Posterior vena cava (tissue), 2 donors: ENCODE data around the gene GRP. TPM values are rescaled to one million over a fixed set of nuclear protein-coding genes. Genes with fewer than 3 reads are reported as not detected.

Experiments
- DNase-seq: peaks from one replicate; pipeline ENCODE4 v3.0.0-alpha.2; 2020; ENCODE audit warnings: low spot score
- intact Hi-C, 2 donors: fragments of 100-400 bp; cut with DNase I; formaldehyde crosslinking; loops; one replicate each; pipeline versions ENCODE4 v1.14.1 to v1.14.2; 2022 to 2023
- total RNA-seq, 2 donors: library from RNA; stranded (reverse); fragmentation: NEBNext Ultra II Directional; extraction: Animal tissue kit (Norgen Biotek cat#: 25700); gene quantifications; one replicate each; pipeline ENCODE4 v1.2.1, GENCODE V29; 2021
- donor health status: DM: yes; HTN: yes; CAD: no.
- donor health status: DM: yes; HTN: yes; CAD: no.

GRP gene
- total RNA-seq, 2 donors from 2014 or later: not detected

DNA sequence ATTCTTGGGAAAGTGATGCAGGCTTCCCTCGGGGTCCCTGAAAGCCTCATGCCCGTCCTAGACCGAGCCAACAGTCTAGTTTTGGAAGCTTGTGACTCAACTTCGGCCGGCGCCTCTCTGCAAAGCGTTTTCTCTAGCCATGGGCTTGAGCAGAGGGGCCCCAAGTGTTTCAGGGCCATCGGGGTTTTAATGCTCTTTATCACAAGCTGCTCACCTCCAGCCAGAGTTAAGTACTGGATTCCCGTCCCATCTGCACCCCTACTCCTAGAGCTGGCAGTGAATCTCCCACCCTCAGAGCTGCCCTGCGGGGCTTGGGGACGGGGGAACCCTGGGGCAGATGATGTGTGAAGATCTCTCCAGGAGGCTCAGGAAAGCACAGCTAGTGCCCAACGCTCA is 46.0 kb downstream of the GRP start:
- intact Hi-C loops: no loop called here

DNA sequence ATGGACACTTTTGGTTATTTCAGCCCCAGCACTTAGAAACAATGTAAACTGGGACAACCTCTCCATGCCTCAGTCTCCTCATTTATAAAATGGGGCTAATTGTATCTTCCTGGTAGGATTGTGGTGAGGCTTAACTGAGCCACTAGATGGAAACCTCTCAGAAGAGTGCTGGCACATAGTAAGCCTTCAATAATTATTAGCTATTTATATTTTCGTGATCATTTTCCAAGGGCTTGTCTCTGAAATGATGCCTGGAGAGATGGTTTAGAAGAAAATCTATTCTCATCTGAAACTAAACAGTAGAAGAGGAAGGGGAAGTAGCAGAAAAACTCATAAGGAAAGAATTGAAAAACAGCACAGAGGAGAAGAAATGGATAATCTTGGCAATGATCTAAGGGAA is 46.5 kb downstream of the GRP start:
- no peak for DNase-seq
- intact Hi-C loops: no loop called here

More for the DNA sequence above, 46.0 kb downstream of the GRP start:
- no peak for DNase-seq

DNA sequence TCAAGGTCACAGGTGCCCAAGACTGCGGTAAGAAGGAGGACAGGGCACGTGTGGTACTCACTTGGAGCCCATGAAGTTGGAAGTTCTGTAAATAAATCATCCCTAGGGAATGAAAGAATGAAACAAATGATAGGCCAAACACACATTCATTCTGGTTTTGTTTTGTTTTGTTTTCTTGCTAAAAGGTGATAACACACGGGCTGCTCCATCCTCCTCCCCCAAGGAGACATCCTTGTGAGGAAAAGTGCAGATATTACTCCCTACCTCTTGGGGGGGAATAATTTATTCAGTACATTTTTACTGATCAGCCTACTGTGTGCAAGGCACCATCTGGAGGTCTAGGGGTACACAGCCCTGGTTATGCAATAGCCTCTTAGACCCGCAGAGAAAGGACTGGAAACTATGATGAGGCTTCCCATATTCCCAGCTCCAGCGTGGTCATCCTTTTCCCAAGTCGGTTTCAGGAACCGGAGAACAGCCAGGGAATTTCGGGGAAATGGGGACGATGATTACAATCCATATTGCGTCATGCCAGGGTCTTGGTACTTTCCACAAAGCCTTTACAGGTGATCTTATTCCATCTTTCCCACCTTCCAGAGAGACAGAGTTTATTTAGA is 47.0 kb downstream of the GRP start:
- DNase-seq: no peak
- intact Hi-C loops: no loop called here

DNA sequence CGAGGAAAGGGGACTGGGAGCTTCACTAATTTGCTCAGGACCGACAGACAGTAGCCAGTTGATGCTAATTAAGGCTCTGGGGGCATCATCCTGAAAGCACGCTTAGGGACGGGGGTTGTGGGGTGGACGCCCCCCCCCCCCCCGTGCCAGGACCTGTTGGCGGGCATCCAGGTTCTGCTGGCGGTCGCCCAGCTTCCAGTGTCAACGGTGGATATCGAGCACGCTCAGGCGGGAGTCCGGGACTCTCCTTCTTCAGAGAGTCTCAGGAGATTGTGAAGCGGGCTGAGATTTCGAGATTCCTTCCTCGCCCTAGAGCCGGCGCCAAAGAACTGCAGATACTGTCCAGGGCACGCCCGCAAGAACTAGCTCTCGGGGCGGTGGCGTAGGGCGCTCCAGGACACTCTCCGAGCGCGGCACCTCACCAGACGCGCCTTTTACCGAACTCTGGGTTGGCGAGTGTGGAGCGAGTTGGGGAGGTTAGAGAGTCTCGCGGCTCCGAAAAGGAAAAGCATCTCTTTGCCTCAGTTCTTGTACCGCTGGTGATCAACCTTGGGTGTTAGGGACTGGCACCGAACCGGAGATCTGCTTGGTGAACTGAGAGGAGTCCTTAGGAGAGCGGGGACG is 47.7 kb downstream of the GRP start:
- intact Hi-C loops: no loop called here
- DNase-seq: no peak

DNA sequence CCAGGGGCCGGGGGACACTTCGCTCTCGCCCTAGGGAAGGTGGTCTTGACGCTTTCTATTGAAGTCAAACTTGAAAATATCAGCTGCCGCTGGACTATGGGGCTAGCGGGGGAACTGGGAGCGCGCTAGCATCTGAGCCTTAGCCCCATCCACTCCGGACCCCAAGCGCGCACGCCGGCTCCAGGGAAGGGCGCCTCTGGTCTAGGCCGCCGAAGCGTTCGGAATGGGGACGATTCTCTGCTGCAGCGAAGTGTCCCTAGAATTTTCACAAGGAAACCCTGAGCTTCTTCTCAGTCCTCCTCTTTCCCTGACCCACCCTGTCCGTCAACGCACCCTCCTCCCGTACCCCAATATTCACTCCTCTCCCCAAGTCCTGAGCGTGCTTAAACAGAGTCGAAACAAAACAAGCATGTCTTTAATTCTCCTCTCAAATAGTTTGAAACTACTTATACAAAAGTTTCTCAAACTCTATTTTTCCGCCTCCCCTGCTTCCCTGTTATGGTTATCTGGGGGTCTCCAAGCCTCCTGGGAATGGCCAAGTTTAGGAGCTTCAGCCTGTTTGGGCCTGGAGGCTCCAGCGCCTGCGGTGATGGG is 48.3 kb downstream of the GRP start:
- no peak for DNase-seq
- intact Hi-C loops: no loop called here

DNA sequence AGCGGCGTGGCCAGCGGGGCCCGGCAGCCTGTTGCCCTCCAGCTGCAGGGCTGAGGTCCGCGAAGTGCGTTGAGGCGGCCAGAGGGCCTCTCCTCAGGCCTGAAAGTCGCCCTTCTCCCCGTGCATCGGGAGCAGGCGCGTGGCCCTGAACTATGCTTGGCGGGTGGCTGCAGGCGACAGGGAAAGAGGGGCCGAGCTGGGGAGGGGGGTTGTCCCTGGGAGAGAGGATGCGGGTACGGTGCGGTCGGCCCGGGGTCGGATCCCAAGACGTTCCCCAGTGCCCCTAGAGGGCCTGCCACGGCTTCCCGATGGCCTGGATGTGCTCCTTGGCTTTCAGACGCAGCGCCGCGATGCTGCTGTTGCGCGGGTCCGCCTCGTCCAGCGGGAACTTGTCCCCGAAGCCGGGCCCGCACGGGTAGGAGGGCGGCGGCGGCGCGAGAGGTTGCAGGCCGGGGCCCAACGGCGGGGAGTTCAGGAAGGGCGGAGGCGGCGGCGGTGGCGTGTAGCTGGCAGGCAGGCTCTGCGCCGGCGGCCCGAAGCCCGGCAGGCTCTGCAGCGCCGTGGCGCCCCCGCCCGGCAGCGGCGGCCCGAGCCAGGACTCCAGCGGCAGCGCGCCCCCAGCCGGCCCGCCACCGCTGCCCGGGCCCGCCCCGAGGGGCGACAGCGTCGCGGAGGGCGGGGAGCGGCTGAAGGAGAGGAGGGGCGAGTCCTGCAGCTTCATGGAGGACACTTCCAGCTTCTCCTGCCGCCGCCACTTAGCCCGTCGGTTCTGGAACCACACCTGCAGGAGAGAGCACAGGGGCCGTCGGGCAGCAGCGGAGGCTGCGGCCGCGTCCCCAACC is 49.0 kb downstream of the GRP start:
- intact Hi-C loops: no loop called here
- DNase-seq: peak; percentile 80

DNA sequence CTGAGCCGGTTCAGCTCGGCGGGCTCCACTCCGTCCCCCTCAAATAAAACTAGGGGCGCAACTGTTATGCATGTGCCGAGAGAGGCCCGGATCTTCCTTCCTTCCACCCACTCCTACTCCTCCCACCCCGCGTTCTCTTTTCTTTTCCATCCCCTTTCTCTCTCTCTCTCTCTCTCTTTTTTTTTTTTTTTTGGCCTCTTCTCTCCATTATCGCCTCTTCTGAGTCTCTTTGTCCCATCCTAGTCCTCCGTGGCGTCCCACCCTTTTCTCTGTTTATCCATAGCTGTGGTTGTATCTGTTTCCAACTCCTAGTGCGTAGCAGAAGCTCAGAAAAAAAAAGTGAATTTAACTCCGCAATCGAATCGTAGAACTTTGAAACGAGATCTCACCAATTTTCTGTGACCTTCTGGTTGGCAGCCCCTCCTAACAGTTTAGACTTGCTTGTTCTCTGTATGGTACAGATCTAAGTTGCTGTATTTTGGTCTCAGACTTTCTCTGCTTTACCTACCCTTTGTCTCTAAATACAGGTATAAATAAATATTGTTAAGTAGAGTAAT is 49.7 kb downstream of the GRP start:
- no peak for DNase-seq
- intact Hi-C loops: no loop called here

DNA sequence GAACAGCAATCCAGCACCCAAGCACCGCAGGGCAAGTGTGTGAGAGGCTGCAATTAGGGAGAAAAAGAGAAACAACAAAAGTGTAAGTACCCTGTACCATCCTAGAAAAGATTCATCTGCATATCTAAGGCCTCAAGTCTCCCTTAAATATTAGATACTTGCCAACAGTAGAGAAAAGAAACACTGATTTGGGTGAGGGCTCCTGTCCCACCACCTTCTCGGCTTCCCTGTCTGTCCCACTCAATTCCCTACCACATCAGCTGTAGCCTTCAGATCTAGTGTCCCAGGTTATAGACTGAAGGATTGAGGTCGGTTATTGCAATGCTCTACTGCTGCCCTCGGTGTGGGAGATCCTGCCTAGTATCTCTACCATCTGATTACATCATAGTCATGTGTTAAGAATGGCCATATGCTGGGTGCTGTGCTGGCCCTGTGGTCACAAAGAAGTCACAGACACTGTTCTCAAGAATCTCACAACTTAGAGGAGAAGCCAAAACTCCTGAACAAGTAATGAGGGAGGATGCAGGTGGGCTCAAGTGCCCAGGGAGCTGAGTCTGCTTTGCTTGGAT is 50.8 kb downstream of the GRP start:
- intact Hi-C loops: no loop called here

DNA sequence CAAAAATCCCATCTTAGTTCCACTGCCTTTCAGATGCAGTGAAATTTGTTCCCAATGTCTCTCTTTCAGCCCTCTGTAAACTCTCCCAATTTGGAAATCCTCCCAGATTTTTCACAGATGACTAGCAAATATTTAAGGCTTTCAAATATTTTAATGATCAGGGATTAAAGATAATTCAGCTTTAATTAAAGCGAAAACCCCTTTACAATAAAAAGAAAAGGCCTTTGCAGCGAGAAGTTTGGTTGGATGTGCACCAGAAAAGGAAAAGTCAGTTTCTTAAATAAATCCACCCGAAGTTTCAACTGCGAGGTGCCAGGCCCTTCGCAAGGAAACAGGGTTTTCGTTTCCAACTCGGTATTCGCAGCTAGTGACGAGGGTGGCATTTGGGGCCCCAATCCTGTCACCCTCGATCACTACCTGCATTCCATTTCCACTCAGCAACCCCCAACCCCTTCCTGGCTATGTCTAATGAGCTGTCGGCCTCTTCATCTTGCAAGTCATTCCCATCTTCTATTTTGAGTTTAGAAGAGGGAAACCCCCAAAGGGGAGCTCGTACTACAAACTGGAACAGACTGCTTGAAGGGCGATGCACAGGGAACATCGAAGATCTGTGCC is 51.8 kb downstream of the GRP start:
- intact Hi-C loops: no loop called here
- DNase-seq: no peak

More for the DNA sequence above, 50.8 kb downstream of the GRP start:
- DNase-seq: no peak

DNA sequence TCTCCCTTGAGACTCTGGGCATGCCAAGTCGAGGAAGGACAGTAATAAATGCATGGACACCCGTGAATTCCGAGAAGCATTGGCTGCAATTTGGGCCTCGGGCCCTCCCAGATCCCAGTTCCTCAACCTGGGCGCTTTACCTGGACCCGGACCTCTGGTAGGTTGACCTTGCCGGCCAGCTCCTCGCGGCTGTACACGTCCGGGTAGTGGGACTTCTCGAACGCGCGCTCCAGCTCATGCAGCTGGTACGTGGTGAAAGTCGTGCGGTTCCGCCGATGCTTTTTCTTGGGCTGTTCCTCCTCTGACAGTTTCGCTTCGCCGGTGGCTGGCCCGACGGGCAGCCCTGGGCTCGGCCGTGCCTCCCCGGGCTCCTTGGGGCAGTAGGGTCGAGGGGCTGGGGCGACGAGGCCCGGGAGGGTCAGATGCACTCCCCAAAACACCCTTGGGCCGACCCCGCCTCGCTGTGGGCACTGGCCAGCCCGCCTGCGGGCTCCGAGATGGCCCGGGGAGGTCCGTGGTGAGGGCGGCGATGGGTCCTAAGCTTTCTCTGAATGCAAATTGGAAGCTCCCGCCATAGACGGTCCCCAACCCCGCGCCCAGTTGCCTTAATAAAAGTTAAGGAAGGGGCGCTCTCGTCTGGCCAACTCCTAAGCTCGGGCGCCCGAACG is 52.4 kb downstream of the GRP start:
- DNase-seq: no peak
- intact Hi-C loops: no loop called here

DNA sequence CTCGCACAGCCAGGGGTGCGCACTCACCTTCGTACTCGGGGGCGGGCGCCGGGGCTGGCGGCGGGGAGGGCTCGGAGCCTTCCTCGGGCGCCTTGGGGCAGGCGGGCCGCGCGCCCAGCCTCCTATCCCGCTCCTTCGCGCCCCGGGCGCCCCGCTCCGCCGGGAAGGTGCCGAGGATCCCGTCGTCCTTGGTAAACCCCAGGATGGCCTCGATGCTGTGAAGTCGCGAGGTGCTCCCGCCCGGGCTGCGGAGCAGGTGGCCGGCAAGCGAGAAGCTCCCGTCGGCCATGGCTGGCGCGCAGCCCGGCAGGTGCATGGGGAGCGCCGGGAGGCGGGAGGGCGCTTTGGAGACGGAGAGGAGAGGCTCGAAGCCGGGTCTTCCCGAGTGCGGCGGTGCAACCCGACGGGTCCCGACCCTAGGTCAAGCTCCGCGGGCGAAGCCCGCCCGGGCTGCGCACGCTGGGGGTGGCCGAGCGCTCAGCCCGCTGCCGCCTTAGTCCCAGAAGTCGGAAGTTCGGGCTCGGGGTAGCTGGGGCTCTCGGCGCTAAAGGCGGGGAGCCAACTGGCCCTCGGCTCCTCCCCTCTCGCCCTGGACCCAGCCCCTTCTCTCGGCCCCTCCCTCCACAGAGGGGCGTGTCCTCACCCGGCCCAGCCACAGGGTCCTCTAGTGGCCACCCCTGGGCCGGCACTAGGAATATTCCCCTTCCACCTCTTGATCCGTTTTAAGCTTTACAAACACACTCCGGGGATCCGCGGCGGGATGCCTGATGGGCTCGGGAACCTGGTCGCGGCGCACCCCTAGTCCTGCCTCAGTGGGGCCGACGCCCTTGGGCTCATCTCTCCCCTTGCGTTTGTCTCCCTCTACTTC is 53.2 kb downstream of the GRP start, which contains the start of gene RAX:
Gene RAX (minus strand): TSS at position 564 of the 868 bp plus-strand sequence. CDS start 248 bp downstream, at position 316.
- intact Hi-C loops: no loop called here

DNA sequence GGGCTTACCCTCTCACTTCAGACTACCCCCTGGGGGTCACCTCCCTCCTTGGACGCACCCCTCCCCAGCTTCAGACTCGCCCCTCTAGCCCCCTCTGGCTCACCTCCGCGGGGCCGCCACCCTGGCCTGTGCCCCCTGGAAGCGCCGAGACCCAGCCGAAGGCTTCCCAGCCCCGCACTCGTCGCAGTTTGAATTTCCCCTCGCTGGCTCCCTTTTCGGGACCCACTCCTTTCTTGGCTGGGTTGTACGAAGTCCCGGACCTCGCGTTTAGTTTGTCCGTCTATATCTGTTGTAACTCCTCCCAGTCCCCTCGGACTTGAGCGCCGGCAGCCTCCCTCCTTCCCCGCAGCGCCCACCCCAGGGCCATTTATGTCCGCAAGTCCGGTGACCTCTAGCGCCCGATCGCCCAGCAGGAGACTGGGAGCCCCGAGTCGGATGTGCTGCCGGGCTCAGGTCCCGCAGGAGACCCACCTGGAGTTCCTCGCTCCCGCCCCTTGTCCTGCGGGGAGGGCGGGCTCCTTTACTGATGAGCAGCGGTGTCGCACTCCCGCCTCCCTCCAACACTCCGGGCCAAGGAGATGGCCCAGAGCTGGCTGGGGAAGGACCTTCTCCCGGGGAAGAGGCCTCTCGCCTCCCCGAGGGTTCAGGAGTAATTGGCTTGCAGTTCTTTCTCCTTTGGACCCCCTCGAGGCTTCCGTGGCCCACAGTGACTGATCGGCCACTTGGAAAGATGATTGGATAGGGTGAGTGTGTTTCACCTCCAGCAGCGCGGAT is 54.0 kb downstream of the GRP start:
- intact Hi-C loops: no loop called here
- DNase-seq: no peak

More for the DNA sequence above, 53.2 kb downstream of the GRP start, which contains the start of gene RAX:
- no peak for DNase-seq

DNA sequence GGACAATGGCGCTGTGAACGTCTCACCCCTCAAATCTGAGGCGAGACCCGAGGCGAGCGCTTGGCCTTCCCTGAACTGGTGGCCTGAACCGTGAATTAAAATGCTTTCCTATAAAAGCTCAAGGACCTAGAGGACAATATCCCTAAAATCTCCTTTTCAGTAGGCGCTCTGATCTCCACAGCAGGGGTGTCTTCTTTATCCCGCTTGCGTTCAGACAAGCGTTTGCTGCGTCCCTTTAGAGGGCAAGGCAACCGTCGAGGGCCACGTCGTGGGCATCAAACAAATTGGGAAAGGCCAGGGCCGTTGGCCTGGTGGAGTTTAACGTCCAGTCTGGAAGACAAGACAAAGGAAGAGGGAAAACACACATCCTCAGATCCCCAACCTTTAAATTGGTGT is 54.6 kb downstream of the GRP start:
- DNase-seq: no peak

DNA sequence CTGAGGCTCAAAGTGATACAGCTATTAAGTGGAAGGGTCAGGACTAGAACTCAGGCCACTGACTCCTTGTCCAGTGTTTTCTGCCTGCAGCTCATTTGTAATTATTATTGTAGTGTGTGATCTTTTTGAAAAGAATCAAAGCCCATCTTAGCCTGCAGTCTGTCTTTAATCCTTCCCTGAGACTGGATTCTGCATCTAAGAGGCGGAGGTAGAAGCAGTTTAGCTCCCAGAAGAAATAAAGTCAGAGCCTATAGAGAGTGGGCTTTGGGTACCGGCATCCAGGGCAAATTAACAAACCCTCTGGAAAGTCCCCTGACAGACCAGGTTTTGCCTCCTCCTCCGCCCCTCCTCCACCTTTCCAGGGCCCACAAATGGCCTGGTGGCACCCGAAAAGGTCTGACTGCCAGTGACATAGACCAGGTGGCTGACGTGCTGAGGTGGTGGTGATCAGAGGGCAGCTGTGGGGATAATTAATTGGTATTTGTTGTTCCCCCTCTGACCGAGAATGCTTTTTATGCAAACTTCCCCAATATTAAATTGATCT is 55.5 kb downstream of the GRP start:
- intact Hi-C loops: no loop called here
- DNase-seq: no peak

More for the DNA sequence above, 54.6 kb downstream of the GRP start:
- intact Hi-C loops: no loop called here

DNA sequence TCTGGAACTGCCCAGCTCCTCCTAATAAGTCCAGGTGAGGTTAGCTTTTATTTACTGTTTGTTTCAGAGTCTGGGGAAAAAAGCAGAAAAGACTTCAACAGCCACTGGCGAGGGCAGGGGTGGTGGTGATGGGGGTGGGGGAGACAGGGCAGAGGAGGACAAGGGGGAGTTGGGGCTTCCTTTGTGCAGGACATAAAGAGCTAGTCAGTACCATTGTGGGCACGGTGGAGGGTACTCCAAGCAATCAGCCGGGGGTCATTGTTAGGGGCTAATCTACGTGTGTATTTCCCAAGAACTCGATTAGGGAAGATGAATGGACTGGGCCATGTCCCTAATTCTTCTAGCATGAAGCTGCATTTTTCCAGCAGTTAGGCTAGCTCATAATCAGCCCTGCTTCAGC is 56.1 kb downstream of the GRP start:
- intact Hi-C loops: no loop called here
- DNase-seq: no peak

DNA sequence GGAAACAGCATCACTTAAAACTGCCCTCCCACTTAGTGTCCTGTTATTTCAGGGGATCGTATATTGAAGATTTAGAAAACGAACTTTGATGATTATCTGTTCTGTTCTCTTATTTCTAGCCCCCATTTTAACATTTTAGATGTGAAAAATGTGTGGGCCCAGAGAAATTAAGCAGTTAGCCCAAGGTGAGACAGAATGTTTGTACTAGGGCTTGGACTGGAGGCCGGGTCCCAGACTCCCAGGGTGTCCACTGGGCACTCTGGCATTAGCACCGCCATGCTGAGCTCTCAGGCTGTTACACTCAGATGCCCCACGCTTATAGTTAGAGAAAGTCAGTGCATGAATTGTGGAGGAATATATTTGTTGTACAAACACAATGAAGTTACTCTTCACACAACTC is 58.8 kb downstream of the GRP start:
- intact Hi-C loops: no loop called here
- no peak for DNase-seq
